Psoas muscle (tissue), 8 donors: Measurements from ENCODE around the gene PIGB. TPM values are rescaled to one million over a fixed set of nuclear protein-coding genes. Genes with fewer than 3 reads are reported as not detected.
A peak's percentile ranks its signal among the peaks of the same experiment; 100 is the strongest.

Experiments
- ATAC-seq, 4 donors: fragments of 200-7000 bp; cut with Tn5 transposase; one replicate each; pipeline ENCODE4 v1.9.1; 2020; ENCODE audit warnings: moderate library complexity in 3 of 4, mild to moderate bottlenecking in 2 of 4
- DNase-seq, 2 donors: peaks; one replicate each; pipeline ENCODE4 v3.0.0-alpha.2; 2020
- H3K27ac ChIP-seq: fragments of 200-600 bp; one replicate; pipeline ENCODE4 v1.8.0; 2022
- H3K27me3 ChIP-seq, 3 donors: fragments of 200-600 bp in 1 of 3; one replicate each; pipeline versions ENCODE4 v1.6.1 to v1.8.0; 2013 to 2022; ENCODE audit warnings: low read length in 2 of 3, mild to moderate bottlenecking in 2 of 3, moderate library complexity in 1 of 3; ENCODE audit not compliant: insufficient read depth in 3 of 3
- H3K36me3 ChIP-seq, 2 donors: fragments of 200-600 bp in 1 of 2; one replicate each; pipeline versions ENCODE4 v1.6.1 to v1.8.0; 2013 to 2022; ENCODE audit warnings: low read depth in 1 of 2, mild to moderate bottlenecking in 1 of 2, moderate library complexity in 1 of 2; ENCODE audit not compliant: insufficient read depth in 1 of 2
- H3K4me1 ChIP-seq: fragments of 200-600 bp; one replicate; pipeline ENCODE4 v1.8.0; 2022
- H3K4me3 ChIP-seq: fragments of 200-600 bp; one replicate; pipeline ENCODE4 v1.8.0; 2022; ENCODE audit warnings: mild to moderate bottlenecking
- H3K9me3 ChIP-seq: fragments of 200-600 bp; one replicate; pipeline ENCODE4 v1.8.0; 2022
- CTCF ChIP-seq: fragments of 200-600 bp; IDR thresholded peaks from one replicate; pipeline ENCODE4 v1.8.0; 2022; ENCODE audit warnings: antibody characterized with exemption
- WGBS, 3 donors: extraction: QIAGEN DNeasy Blood & Tissue Kit; methylation state at CpG; one replicate each; pipeline versions ENCODE4 v1.1.6 to v1.1.7; 2013; 5-methylcytosine and 5-hydroxymethylcytosine counted together
- intact Hi-C, 2 donors: fragments of 100-400 bp; cut with DNase I; formaldehyde crosslinking; loops; one replicate each; pipeline versions ENCODE4 v1.11.0 to v1.14.2; 2022
- polyA plus RNA-seq, 3 donors: library from polyadenylated mRNA; stranded (reverse); fragments of 200-250 nt; gene quantifications; one replicate each; pipeline ENCODE4 v1.2.3, GENCODE V29; 2013
- total RNA-seq, 4 donors: library from RNA; stranded (reverse); fragmentation: NEBNext Ultra II Directional in 2 of 4; extraction: Animal tissue kit (Norgen Biotek cat#: 25700) in 2 of 4; gene quantifications; one replicate each; pipeline versions ENCODE4 v1.2.1 to v1.2.4, GENCODE V29; 2021 to 2023
- donor health status: healthy with polysubstance abuse.
- donor health status: DM: no; HTN: no; CAD: no; lungs with moderate emphysema.
- donor health status: Bipolar disorder and iron deficiency.
- donor health status: healthy.
- donor health status: DM: yes; HTN: yes; CAD: no.
- donor health status: DM: no; HTN: no; CAD: no.
- donor health status: DM: no; HTN: no; CAD: no.
- donor health status: DM: yes; HTN: yes; CAD: no.

The PIGB gene
- total and polyA plus RNA-seq, 7 donors: 0.57 to 1.9 (median 1.3) TPM

- no peaks in the 10 kb centered on the region for H3K4me1 ChIP-seq
- 43 to 64% (median 57%) methylated on average over 2 of the region's 2 CpGs for WGBS, 3 donors
- H3K27ac ChIP-seq: no peak overlapping the region
- TF ChIP-seq CTCF: no peak
- no peak for ATAC-seq
- intact Hi-C loops: loop anchor here in 1 of 2 donors (10.0 kb wide), 1 partner anchor 92 kb away; no protein-coding TSS in a partner anchor
- peaks cover 0 to 13% of the 10 kb centered on the region in 2 donors for H3K36me3 ChIP-seq
- H3K27me3 ChIP-seq: no peaks in the 10 kb centered on the region
- no peak for DNase-seq
- no peaks in the 10 kb centered on the region for H3K9me3 ChIP-seq
- no peak overlapping the region for H3K4me3 ChIP-seq
Observed at GRCh38 chr15:55343168-55343567, 24.1 kb downstream of the PIGB start.

- Histone ChIP-seq H3K4me1 (no peaks in the 10 kb centered on the region), H3K27ac (no peak overlapping the region), H3K4me3 (no peak overlapping the region), H3K9me3 (no peaks in the 10 kb centered on the region), H3K36me3 (peaks cover 0 to 14% of the 10 kb centered on the region in 2 donors), H3K27me3 (no peaks in the 10 kb centered on the region)
- no peak for TF ChIP-seq CTCF
- intact Hi-C loops: loop anchor here in 1 of 2 donors (10.0 kb wide), 1 partner anchor 91 kb away; no protein-coding TSS in a partner anchor
- 90 to 94% (median 90%) methylated on average over 2 of the region's 2 CpGs for WGBS, 3 donors
- ATAC-seq: peak in 1 of 4 donors; percentile 10
- no peak for DNase-seq
Observed at GRCh38 chr15:55344206-55344605, 25.2 kb downstream of the PIGB start.

GRCh38 chr15:55348281-55348778 is 29.3 kb downstream of the PIGB start:
- DNase-seq (no peak), ATAC-seq (no peak)
- H3K27me3 ChIP-seq: no peaks in the 10 kb centered on the region
- H3K9me3 ChIP-seq: no peaks in the 10 kb centered on the region
- TF ChIP-seq CTCF: no peak
- peaks cover 0 to 25% of the 10 kb centered on the region in 2 donors for H3K36me3 ChIP-seq
- WGBS, 3 donors: 53 to 59% (median 55%) methylated on average over 4 of the region's 4 CpGs
- H3K4me3 ChIP-seq: no peak overlapping the region
- H3K27ac ChIP-seq: no peak overlapping the region
- H3K4me1 ChIP-seq: no peaks in the 10 kb centered on the region
- intact Hi-C loops: loop anchor here in 1 of 2 donors (10.0 kb wide), 1 partner anchor 86 kb away; no protein-coding TSS in a partner anchor

GRCh38 chr15:55349282-55349681 is 30.3 kb downstream of the PIGB start:
- H3K36me3 ChIP-seq: peaks cover 0 to 32% of the 10 kb centered on the region in 2 donors
- no peak overlapping the region for H3K27ac ChIP-seq
- H3K4me3 ChIP-seq: no peak overlapping the region
- no peak for ATAC-seq
- no peak for DNase-seq
- H3K27me3 ChIP-seq: no peaks in the 10 kb centered on the region
- H3K9me3 ChIP-seq: no peaks in the 10 kb centered on the region
- no peak for TF ChIP-seq CTCF
- intact Hi-C loops: loop anchor here in 1 of 2 donors (10.0 kb wide), 1 partner anchor 86 kb away; no protein-coding TSS in a partner anchor
- no peaks in the 10 kb centered on the region for H3K4me1 ChIP-seq
- 98 to 100% (median 99%) methylated on average over 2 of the region's 2 CpGs for WGBS, 3 donors

GRCh38 chr15:55353025-55353424 is 34.0 kb downstream of the PIGB start:
- Histone ChIP-seq H3K27ac (no peak overlapping the region), H3K9me3 (no peaks in the 10 kb centered on the region), H3K4me1 (no peaks in the 10 kb centered on the region), H3K27me3 (no peaks in the 10 kb centered on the region), H3K36me3 (peaks cover 0 to 68% of the 10 kb centered on the region in 2 donors), H3K4me3 (no peak overlapping the region)
- DNase-seq: no peak
- no peak for TF ChIP-seq CTCF
- 58 to 71% (median 69%) methylated on average over 2 of the region's 2 CpGs for whole genome bisulfite sequencing, 3 donors
- ATAC-seq: no peak
- intact Hi-C loops: no loop called here
